IMR-90 (cell line): ENCODE results near the gene SLC26A11. TPM values are rescaled to one million over a fixed set of nuclear protein-coding genes. Genes with fewer than 3 reads are reported as not detected.
A peak's percentile ranks its signal among the peaks of the same experiment; 100 is the strongest.

Source experiments
- ATAC-seq: fragments of 200-7000 bp; cut with Tn5 transposase; 2 replicates; pipeline ENCODE4 v1.9.1; 2020; ENCODE audit warnings: low read depth, mild to moderate bottlenecking, moderate library complexity
- BruUV-seq: library from RNA; stranded (reverse); fragments of 400-500 nt; replicated peaks from 2 replicates; lab custom pipeline; 2021; lab: Mats Ljungman, UMichigan
- CTCF ChIA-PET: fragments of 300-600 bp; formaldehyde crosslinking; extraction: SDS; loops from one replicate; lab custom pipeline; 2021; ENCODE audit warnings: antibody characterized with exemption; lab: Yijun Ruan, JAX
- POLR2A ChIA-PET: fragments of 300-600 bp; sonication (Branson Sonifier 250); formaldehyde crosslinking; loops from one replicate; lab custom pipeline; 2022; ENCODE audit warnings: antibody characterized with exemption; ENCODE audit not compliant: unreplicated experiment; lab: Charles Lee
- DNase-seq: peaks from one replicate; pipeline ENCODE4 v3.0.0; 2013
- H2AFZ ChIP-seq: replicated peaks from 2 replicates; pipeline ENCODE3; 2013; ENCODE audit warnings: low read length, mild to moderate bottlenecking; ENCODE audit not compliant: poor library complexity
- H2AK5ac ChIP-seq: 2 replicates; pipeline ENCODE4 v1.6.1; 2013; ENCODE audit warnings: low read depth, low read length, inconsistent platforms
- H2AK9ac ChIP-seq: replicated peaks from 2 replicates; pipeline ENCODE3; 2013; ENCODE audit warnings: mild to moderate bottlenecking, low read depth, low read length, moderate library complexity; ENCODE audit not compliant: poor library complexity
- H2BK120ac ChIP-seq: 2 replicates; pipeline ENCODE4 v1.6.1; 2013; ENCODE audit warnings: low read depth, low read length, inconsistent platforms
- H2BK15ac ChIP-seq: 3 replicates; pipeline ENCODE4 v1.6.1; 2013; ENCODE audit warnings: low read depth, low read length, inconsistent platforms
- H2BK20ac ChIP-seq: 2 replicates; pipeline ENCODE4 v1.6.1; 2013; ENCODE audit warnings: low read depth, mild to moderate bottlenecking, inconsistent platforms, low read length, moderate library complexity
- H2BK5ac ChIP-seq: 2 replicates; pipeline ENCODE4 v1.6.1; 2013; ENCODE audit warnings: mild to moderate bottlenecking, low read depth, low read length, inconsistent platforms; ENCODE audit not compliant: poor library complexity, severe bottlenecking
- H3K14ac ChIP-seq: replicated peaks from 2 replicates; pipeline ENCODE4 v1.6.1; 2013; ENCODE audit warnings: low read depth, low read length, inconsistent platforms
- H3K18ac ChIP-seq: 2 replicates; pipeline ENCODE4 v1.6.1; 2013; ENCODE audit warnings: low read depth, low read length, control low read depth
- H3K23ac ChIP-seq: 2 replicates; pipeline ENCODE4 v1.6.1; 2013; ENCODE audit warnings: low read depth, low read length, inconsistent platforms
- H3K27ac ChIP-seq: 2 replicates; pipeline ENCODE4 v1.5.1; 2013; ENCODE audit warnings: mild to moderate bottlenecking, control low read depth, low read length; ENCODE audit not compliant: insufficient read depth
- H3K27me3 ChIP-seq: 2 replicates; pipeline ENCODE4 v1.6.1; 2013; ENCODE audit warnings: low read length; ENCODE audit not compliant: control insufficient read depth, insufficient read depth
- H3K36me3 ChIP-seq: 2 replicates; pipeline ENCODE4 v1.6.1; 2013; ENCODE audit warnings: low read length, mixed read lengths; ENCODE audit not compliant: control insufficient read depth, insufficient read depth
- H3K4ac ChIP-seq: 2 replicates; pipeline ENCODE4 v1.6.1; 2013; ENCODE audit warnings: low read depth, low read length, inconsistent platforms
- H3K4me1 ChIP-seq: 2 replicates; pipeline ENCODE4 v1.6.1; 2013; ENCODE audit warnings: low read length, mixed read lengths; ENCODE audit not compliant: control insufficient read depth, insufficient read depth
- H3K4me2 ChIP-seq: 2 replicates; pipeline ENCODE4 v1.6.1; 2013; ENCODE audit warnings: low read depth, mild to moderate bottlenecking, control low read depth, low read length, moderate library complexity
- H3K4me3 ChIP-seq: 2 replicates; pipeline ENCODE4 v1.5.1; 2013; ENCODE audit warnings: low read depth, mild to moderate bottlenecking, control low read depth, low read length, moderate library complexity; ENCODE audit not compliant: insufficient read depth
- H3K56ac ChIP-seq: 2 replicates; pipeline ENCODE4 v1.6.1; 2013; ENCODE audit warnings: low read length, inconsistent platforms; ENCODE audit not compliant: insufficient read depth; ENCODE audit errors: extremely low read depth
- H3K79me1 ChIP-seq, 2 experiments: 2 replicates each; pipeline ENCODE4 v1.6.1; 2013; ENCODE audit warnings: low read length in 2 of 2, inconsistent platforms in 1 of 2, low read depth in 1 of 2
- H3K9ac ChIP-seq: 2 replicates; pipeline ENCODE4 v1.6.1; 2013; ENCODE audit warnings: low read depth, low read length, control low read depth
- H3K9me1 ChIP-seq: 2 replicates; pipeline ENCODE4 v1.6.1; 2013; ENCODE audit warnings: low read length, inconsistent platforms; ENCODE audit not compliant: insufficient read depth
- H3K9me3 ChIP-seq: 2 replicates; pipeline ENCODE4 v1.6.1; 2013; ENCODE audit warnings: low read length; ENCODE audit not compliant: control insufficient read depth, insufficient read depth
- H4K20me1 ChIP-seq: 2 replicates; pipeline ENCODE4 v1.6.1; 2013; ENCODE audit warnings: low read length, inconsistent platforms; ENCODE audit not compliant: insufficient read depth
- H4K5ac ChIP-seq: 2 replicates; pipeline ENCODE4 v1.6.1; 2013; ENCODE audit warnings: mild to moderate bottlenecking, low read depth, low read length, control low read depth
- H4K8ac ChIP-seq, 2 experiments: 2 replicates each; pipeline ENCODE4 v1.6.1; 2013; ENCODE audit warnings: low read depth in 2 of 2, low read length in 2 of 2, control low read depth in 1 of 2, inconsistent platforms in 1 of 2
- H4K91ac ChIP-seq: 2 replicates; pipeline ENCODE4 v1.6.1; 2013; ENCODE audit warnings: low read depth, low read length, inconsistent platforms; ENCODE audit not compliant: insufficient read depth
- CEBPB ChIP-seq: IDR thresholded peaks from 2 replicates; pipeline ENCODE4 v1.6.1; 2012; ENCODE audit warnings: low read depth, low read length, improper control_type of control experiment
- CHD1 ChIP-seq: IDR thresholded peaks from 2 replicates; pipeline ENCODE4 v1.6.1; 2012; ENCODE audit warnings: low read depth, low read length, improper control_type of control experiment
- ELK1 ChIP-seq: fragments of 150-350 bp; IDR thresholded peaks from 2 replicates; pipeline ENCODE4 v1.6.1; 2016; ENCODE audit warnings: low read depth, mild to moderate bottlenecking, low read length, moderate library complexity, borderline replicate concordance
- MAZ ChIP-seq: IDR thresholded peaks from 2 replicates; pipeline ENCODE4 v1.6.1; 2012; ENCODE audit warnings: low read depth, mild to moderate bottlenecking, low read length, improper control_type of control experiment, moderate library complexity, borderline replicate concordance
- MXI1 ChIP-seq: IDR thresholded peaks from 2 replicates; pipeline ENCODE4 v1.6.1; 2012; ENCODE audit warnings: low read depth, mild to moderate bottlenecking, low read length, moderate library complexity, borderline replicate concordance
- POLR2A ChIP-seq: IDR thresholded peaks from 2 replicates; pipeline ENCODE4 v1.6.1; 2012; ENCODE audit warnings: mild to moderate bottlenecking, low read depth, low read length
- RAD21 ChIP-seq: IDR thresholded peaks from 2 replicates; pipeline ENCODE4 v1.6.1; 2012; ENCODE audit warnings: low read length, improper control_type of control experiment
- RCOR1 ChIP-seq: IDR thresholded peaks from 2 replicates; pipeline ENCODE4 v1.6.1; 2012; ENCODE audit warnings: mild to moderate bottlenecking, low read length, improper control_type of control experiment; ENCODE audit not compliant: insufficient replicate concordance
- RFX5 ChIP-seq: IDR thresholded peaks from 2 replicates; pipeline ENCODE4 v1.8.0; 2012; ENCODE audit warnings: low read depth, mild to moderate bottlenecking, low read length, moderate library complexity
- SMC3 ChIP-seq: fragments of 150-350 bp; IDR thresholded peaks from 2 replicates; pipeline ENCODE4 v1.6.1; 2016; ENCODE audit warnings: low read depth, mild to moderate bottlenecking, antibody characterized with exemption, low read length, moderate library complexity
- USF2 ChIP-seq: fragments of 150-350 bp; IDR thresholded peaks from 2 replicates; pipeline ENCODE4 v1.6.1; 2017; ENCODE audit warnings: mild to moderate bottlenecking, antibody characterized with exemption, low read length, low read depth
- WGBS, 2 experiments: methylation state at CpG; one replicate each; pipeline versions ENCODE4 v1.1.5 to v1.1.7; 2013; ENCODE audit warnings: missing lambda C conversion rate in 2 of 2; ENCODE audit not compliant: insufficient read length in 1 of 2; ENCODE audit errors: extremely low coverage in 2 of 2; 5-methylcytosine and 5-hydroxymethylcytosine counted together
- dilution Hi-C: fragments of 300-500 bp; cut with HindIII; formaldehyde crosslinking; loops from one replicate; pipeline ENCODE4 v1.14.3; 2018; ENCODE audit warnings: low sequenced_read_pairs; ENCODE audit not compliant: unreplicated experiment
- in situ Hi-C: fragments of 300-500 bp; cut with MboI; formaldehyde crosslinking; loops from 3 replicates; pipeline ENCODE4 v1.14.3; 2019; ENCODE audit warnings: low sequenced_read_pairs, inconsistent platforms, mixed read lengths
- intact Hi-C: fragments of 100-400 bp; cut with micrococcal nuclease; formaldehyde crosslinking; loops from 2 replicates; pipeline ENCODE4 v1.10.0; 2022
- polyA plus RNA-seq, 3 experiments: library from polyadenylated mRNA; depleted of rRNA; stranded (reverse); fragments of >200 nt; gene quantifications; 2 replicates each; pipeline ENCODE4 v1.2.3, GENCODE V29; 2012; ENCODE audit warnings: low replicate concordance in 1 of 3
- total RNA-seq: library from RNA; depleted of rRNA; stranded (reverse); fragments of >200 nt; gene quantifications from 2 replicates; pipeline ENCODE4 v1.2.3, GENCODE V29; 2012

Gene SLC26A11
- total and polyA plus RNA-seq, 2 of the 4 experiments (the other 2 are of a cell fraction): 3.2 to 15.6 TPM

GRCh38 chr17:80260069-80260535 lies 39.9 kb downstream of the SLC26A11 start (continued):
- peak; percentile 93 for TF ChIP-seq MAZ

- H3K9me1 ChIP-seq: 0 out of 2 replicates have a peak, but pooled peaks cover 3% of the 10 kb centered on the region
- no peak for TF ChIP-seq SMC3
- TF ChIP-seq CHD1: no peak
- peak; percentile 61; the same call in 1 of the 2 replicates for TF ChIP-seq POLR2A
- peak; percentile 29; the same call in 1 of the 2 replicates for TF ChIP-seq USF2
- TF ChIP-seq MXI1: no peak
- no peak for TF ChIP-seq RFX5
- no peak for TF ChIP-seq CEBPB
- no peak for TF ChIP-seq RAD21
- no peak for TF ChIP-seq RCOR1
- no peak for TF ChIP-seq ELK1
- H3K4me1 ChIP-seq: peaks cover 20% of the 10 kb centered on the region
- intact Hi-C loops (loop anchor here (5.0 kb wide), 2 partner anchors 38 to 253 kb away; partner anchors contain the start of genes SGSH and SLC26A11), dilution Hi-C loops (no loop called here), in situ Hi-C loops (no loop called here)
- H2AK9ac ChIP-seq: peak within 1 kb of the TSS; percentile 100
- peak within 1 kb of the TSS; percentile 80 for H3K4me3 ChIP-seq
- H3K23ac ChIP-seq: peak within 1 kb of the TSS; percentile 98
- H3K4me2 ChIP-seq: peak within 1 kb of the TSS; percentile 96
- H2AFZ ChIP-seq: peak within 1 kb of the TSS; percentile 94
- 0% methylated on average over 19 of the region's 54 CpGs; no CpG with 5 or more reads in 1 of the 2 experiments for WGBS, 2 experiments
- peak within 1 kb of the TSS; percentile 72 for H2BK120ac ChIP-seq
- peaks cover 9% of the 10 kb centered on the region for H3K36me3 ChIP-seq
- no TSS peak for BruUV-seq
- H4K91ac ChIP-seq: peak within 1 kb of the TSS; percentile 85
- ATAC-seq (peak; percentile 47), DNase-seq (no peak)
- peak within 1 kb of the TSS; percentile 97 for H3K4ac ChIP-seq
- no peaks in the 10 kb centered on the region for H3K27me3 ChIP-seq
- peak within 1 kb of the TSS; percentile 50 for H4K5ac ChIP-seq
- H3K9me3 ChIP-seq: no peaks in the 10 kb centered on the region
- H3K14ac ChIP-seq: peak within 1 kb of the TSS; percentile 100
- peak within 1 kb of the TSS; percentile 47 to 97 for H4K8ac ChIP-seq
- peak within 1 kb of the TSS; percentile 96 for H3K9ac ChIP-seq
- peak within 1 kb of the TSS; percentile 92 for H3K27ac ChIP-seq
- H4K20me1 ChIP-seq: no peaks in the 10 kb centered on the region
- no peak within 1 kb of the TSS; the same call in 1 of the 2 replicates for H2BK20ac ChIP-seq
- ChIA-PET POLR2A (no interaction called here), CTCF (no interaction called here)
- H2BK15ac ChIP-seq: no peak within 1 kb of the TSS
- peaks cover 16 to 45% of the 10 kb centered on the region in 2 experiments; a peak in 2 of 4 replicates for H3K79me1 ChIP-seq
- H2AK5ac ChIP-seq: peak within 1 kb of the TSS; percentile 94
- H2BK5ac ChIP-seq: peak within 1 kb of the TSS; percentile 95
- H3K18ac ChIP-seq: peak within 1 kb of the TSS; percentile 79
- peak within 1 kb of the TSS; percentile 92 for H3K56ac ChIP-seq
Measured at GRCh38 chr17:80260791-80261158, 40.5 kb downstream of the SLC26A11 start, which contains the start of gene RNF213. RNF213 (plus strand) TSS chr17:80260852; CDS start chr17:80263682, 2,830 bp downstream.
